Erythroblast (primary cell): ENCODE results near the gene ZNF451.

Experiments
- GATA1 ChIP-seq: IDR thresholded peaks from 2 replicates; pipeline ENCODE4 v1.6.1; 2011; ENCODE audit warnings: low read depth, mild to moderate bottlenecking, control low read depth, low read length, moderate library complexity
- POLR2A ChIP-seq: IDR thresholded peaks from 2 replicates; pipeline ENCODE4 v1.6.1; 2011; ENCODE audit warnings: mild to moderate bottlenecking, low read length

- TF ChIP-seq POLR2A (no peak), GATA1 (no peak)
These were observed 103.2 kb downstream of the ZNF451 start for GRCh38 chr6:57193177-57193576.
